Measurements from ENCODE around the gene MTR. TPM values are rescaled to one million over a fixed set of nuclear protein-coding genes. Genes with fewer than 3 reads are reported as not detected.

The MTR gene
- total RNA-seq, 1 donor from 2014 or later: 35.8 TPM

GRCh38 chr1:236864211-236864610 is 69.1 kb downstream of the MTR start:
- DNase-seq (ENCODE audit: low read depth) (no peak), FAIRE-seq (no peak)
- no peaks in the 10 kb centered on the region for H3K27me3 Mint-ChIP-seq (ENCODE audit: low read depth, unreplicated experiment)
- Histone ChIP-seq H3K79me2 (ENCODE audit: insufficient read depth, low read length) (no peaks in the 10 kb centered on the region), H3K27me3 (ENCODE audit: insufficient read depth, low read length) (no peaks in the 10 kb centered on the region), H4K20me1 (ENCODE audit: insufficient read depth, low read length) (no peaks in the 10 kb centered on the region), H3K4me3 (ENCODE audit: insufficient read depth, low read depth, low read length) (no peak overlapping the region), H3K4me2 (ENCODE audit: low read length) (no peak overlapping the region), H3K36me3 (ENCODE audit: insufficient read depth, low read length) (peaks cover 8% of the 10 kb centered on the region), H3K4me1 (ENCODE audit: insufficient read depth, low read length) (no peaks in the 10 kb centered on the region), H2AFZ (ENCODE audit: low read depth, low read length) (no peak overlapping the region), H3K9ac (ENCODE audit: low read length) (no peak overlapping the region), H3K9me3 (ENCODE audit: insufficient read depth, low read depth, low read length) (no peaks in the 10 kb centered on the region), H3K27ac (ENCODE audit: low read depth, low read length) (no peak overlapping the region)
- no peak overlapping the region for H3K4me3 Mint-ChIP-seq (ENCODE audit: unreplicated experiment)
- TF ChIP-seq CTCF (IDR thresholded peaks at IDR 0.05; ENCODE audit: insufficient read depth, low read depth, low read length) (no peak), EZH2 (IDR thresholded peaks at IDR 0.05; ENCODE audit: insufficient read depth, low read length) (no peak)
- H3K9me3 Mint-ChIP-seq (ENCODE audit: unreplicated experiment): no peaks in the 10 kb centered on the region
- H3K4me1 Mint-ChIP-seq (ENCODE audit: low read depth, unreplicated experiment): no peaks in the 10 kb centered on the region
- H3K27ac Mint-ChIP-seq (ENCODE audit: unreplicated experiment): no peak overlapping the region
- peaks cover 19% of the 10 kb centered on the region for H3K36me3 Mint-ChIP-seq (ENCODE audit: low read depth, unreplicated experiment)

DNA sequence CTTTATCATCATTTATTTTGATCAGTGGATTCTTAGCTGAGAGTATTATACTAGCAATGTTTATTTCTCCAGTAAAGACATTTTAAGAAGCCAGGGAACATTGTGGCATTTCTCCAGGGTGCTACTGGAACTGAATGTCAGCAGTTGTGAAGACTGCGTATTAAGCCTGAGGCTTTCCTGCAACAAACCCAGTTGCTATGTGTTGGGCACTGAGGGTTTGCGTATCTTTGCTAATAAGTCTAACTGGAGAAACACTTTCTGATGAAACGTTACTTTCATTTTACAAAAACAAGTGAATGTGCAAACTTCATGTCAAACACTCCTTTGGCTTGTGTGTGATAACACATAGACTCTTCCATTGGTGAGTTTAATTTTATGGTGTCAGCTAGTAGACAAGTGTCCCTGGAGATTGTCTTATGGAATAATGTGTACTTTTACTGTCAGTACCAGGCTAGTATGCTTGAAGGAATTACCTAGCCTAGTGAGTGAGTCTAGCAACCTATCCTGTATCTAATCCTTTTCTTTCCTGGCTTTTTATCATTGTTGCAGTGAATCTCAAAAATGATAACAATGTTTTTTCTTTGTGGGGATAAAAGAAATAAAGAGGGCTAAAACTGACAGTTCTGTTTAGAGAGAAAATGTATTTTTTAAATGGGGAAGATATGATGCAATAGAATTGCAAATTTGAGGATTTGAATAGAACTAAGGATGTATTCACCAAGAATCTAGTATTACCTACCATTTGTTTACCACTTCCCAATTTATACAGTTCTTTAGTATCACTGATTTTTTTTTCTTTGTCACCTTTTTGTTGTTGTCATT is 70.1 kb downstream of the MTR start:
- H3K4me1 Mint-ChIP-seq (ENCODE audit: low read depth, unreplicated experiment): no peaks in the 10 kb centered on the region

More for the DNA sequence above, 70.1 kb downstream of the MTR start:
- Histone ChIP-seq H3K27ac (ENCODE audit: low read depth, low read length) (no peak overlapping the region), H3K4me1 (ENCODE audit: insufficient read depth, low read length) (no peaks in the 10 kb centered on the region), H3K9me3 (ENCODE audit: insufficient read depth, low read depth, low read length) (no peaks in the 10 kb centered on the region), H3K4me2 (ENCODE audit: low read length) (no peak overlapping the region), H3K9ac (ENCODE audit: low read length) (no peak overlapping the region), H4K20me1 (ENCODE audit: insufficient read depth, low read length) (no peaks in the 10 kb centered on the region), H3K27me3 (ENCODE audit: insufficient read depth, low read length) (no peaks in the 10 kb centered on the region), H3K79me2 (ENCODE audit: insufficient read depth, low read length) (no peaks in the 10 kb centered on the region), H2AFZ (ENCODE audit: low read depth, low read length) (no peak overlapping the region), H3K36me3 (ENCODE audit: insufficient read depth, low read length) (peaks cover 8% of the 10 kb centered on the region), H3K4me3 (ENCODE audit: insufficient read depth, low read depth, low read length) (no peak overlapping the region)
- DNase-seq (ENCODE audit: low read depth) (no peak), FAIRE-seq (no peak)
- Mint-ChIP-seq H3K27ac (ENCODE audit: unreplicated experiment) (no peak overlapping the region), H3K4me3 (ENCODE audit: unreplicated experiment) (no peak overlapping the region), H3K9me3 (ENCODE audit: unreplicated experiment) (no peaks in the 10 kb centered on the region), H3K36me3 (ENCODE audit: low read depth, unreplicated experiment) (peaks cover 19% of the 10 kb centered on the region), H3K27me3 (ENCODE audit: low read depth, unreplicated experiment) (no peaks in the 10 kb centered on the region)
- TF ChIP-seq CTCF (IDR thresholded peaks at IDR 0.05; ENCODE audit: insufficient read depth, low read depth, low read length) (no peak), EZH2 (IDR thresholded peaks at IDR 0.05; ENCODE audit: insufficient read depth, low read length) (no peak)
